GM21526 (cell line): Measurements from ENCODE around the gene FAN1.

Experiments
- ATAC-seq: cut with Tn5 transposase; IDR thresholded peaks from one replicate; pipeline ENCODE4 v1.9.1; 2021; ENCODE audit warnings: moderate library complexity; ENCODE audit not compliant: unreplicated experiment, low FRiP score

FAN1 gene

DNA sequence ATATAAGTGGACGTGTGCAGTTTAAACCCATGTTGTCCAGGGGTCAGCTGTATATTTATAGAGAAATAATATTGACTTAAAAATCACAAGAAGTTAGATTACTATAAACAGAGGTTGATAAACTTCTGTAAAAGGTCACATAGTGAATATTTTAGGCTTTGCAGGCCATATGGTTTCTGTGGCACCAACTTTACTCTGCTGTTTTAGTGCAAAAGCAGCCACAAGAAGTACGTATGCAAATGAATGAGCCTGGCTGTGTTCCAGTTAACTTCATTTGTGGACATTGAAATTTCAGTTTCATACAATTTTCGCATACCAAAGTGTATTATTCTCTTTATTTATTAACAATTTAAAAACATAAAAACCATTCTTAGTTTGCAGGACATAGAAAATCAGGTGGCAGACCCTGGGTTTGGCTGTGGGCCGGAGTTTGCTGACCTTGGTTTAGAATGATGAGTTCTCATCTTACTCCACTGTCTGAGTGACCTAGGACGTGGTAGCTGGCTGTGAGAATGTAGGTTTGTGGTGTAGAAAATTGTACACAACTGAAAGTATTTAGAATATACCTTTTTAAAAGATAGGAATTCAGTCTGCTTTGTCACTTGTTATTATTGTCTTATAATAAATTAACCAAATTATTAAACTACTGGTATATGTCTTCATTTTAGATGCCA, 16.3 kb downstream of the FAN1 start:
- no peak for ATAC-seq

DNA sequence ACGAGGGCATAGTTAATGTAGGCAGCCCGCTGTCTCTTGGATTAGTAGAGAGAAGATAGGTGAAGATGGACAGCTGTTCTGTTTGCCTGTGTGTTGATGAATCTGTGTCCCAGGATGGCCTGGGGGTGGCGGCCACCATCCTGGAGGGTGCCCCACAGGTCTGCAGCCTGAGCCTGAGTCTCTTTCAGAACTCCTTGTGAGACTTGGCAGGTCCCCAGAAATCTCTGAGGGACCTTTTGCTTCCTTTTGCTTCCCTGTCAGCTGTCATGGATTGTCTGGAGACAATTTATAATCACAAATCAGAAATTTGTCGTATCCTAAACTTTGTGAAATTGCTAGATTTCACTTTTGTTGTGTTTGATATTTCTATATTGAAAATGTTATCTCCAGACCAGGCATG, 17.4 kb downstream of the FAN1 start:
- ATAC-seq, result no peak

DNA sequence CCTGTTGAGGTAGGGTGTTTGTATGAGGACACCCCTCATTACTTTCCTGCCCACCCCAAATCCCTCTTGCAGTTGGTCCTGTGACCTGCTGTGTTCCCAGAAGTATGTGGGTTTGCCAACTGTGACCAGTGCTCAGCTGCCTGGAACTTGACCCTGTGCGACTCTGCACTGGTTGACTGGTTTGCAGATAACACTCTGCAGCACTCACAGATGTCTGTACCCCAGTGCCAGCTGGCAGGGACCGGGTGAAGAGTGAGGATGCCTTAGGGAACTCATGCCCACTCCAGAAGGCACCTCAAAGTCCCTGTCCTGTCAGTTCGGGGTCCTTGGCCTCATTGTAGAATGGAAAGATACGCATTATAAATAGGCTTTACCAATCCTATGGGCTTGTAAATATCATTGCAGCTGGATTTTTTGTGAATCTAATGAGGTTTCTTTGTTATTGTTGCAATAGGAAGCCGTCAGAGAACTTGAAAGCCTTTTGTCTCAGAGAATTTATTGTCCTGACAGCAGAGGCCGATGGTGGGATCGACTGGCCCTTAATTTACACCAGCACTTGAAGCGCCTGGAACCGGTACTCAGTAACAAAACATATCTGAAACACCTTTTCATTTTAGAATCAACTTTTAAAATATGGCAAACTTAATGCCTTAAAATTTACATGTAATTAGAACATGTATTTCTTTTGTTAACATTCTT, 18.2 kb downstream of the FAN1 start:
- ATAC-seq, result no peak

DNA sequence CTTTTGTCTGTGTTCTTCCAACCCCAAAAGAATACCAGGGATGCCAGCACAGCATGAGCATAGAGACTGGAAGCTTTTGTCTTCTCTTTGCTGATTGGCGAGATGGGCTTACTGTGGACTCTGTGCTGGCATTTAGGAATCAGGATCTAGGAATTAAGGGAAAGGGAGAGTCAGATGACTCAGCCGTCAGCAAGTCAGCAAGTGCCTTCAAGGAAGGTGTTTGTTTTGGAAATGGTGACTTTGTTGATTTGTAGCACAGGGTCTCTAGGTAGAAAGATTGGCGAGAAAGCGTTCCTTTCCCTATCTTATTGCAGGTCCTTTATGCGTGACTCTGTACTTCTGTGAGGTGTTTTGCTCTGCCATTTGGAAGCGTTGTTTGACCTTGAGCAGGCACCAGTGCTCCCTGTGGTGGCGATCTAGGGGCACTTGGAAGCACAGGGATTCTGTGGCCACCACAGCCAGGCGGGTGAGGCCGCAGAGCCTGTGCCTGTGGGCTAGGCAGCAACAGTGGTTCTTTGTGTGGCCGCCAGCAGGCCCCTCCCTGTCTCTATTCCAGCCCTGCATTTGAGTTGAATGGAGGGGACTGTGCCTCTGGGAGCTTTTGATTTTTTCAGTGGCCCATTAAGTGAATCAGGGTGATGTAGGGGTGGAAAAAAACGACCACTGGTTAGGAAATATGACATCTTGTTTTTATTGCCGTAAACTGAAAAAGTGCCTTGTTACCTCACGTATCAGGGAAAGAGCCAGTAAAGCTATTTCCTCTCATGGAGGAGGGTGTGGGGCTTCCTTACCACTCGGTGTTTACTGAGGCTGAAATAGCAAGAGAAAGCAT, 19.0 kb downstream of the FAN1 start:
- ATAC-seq, result no peak

DNA sequence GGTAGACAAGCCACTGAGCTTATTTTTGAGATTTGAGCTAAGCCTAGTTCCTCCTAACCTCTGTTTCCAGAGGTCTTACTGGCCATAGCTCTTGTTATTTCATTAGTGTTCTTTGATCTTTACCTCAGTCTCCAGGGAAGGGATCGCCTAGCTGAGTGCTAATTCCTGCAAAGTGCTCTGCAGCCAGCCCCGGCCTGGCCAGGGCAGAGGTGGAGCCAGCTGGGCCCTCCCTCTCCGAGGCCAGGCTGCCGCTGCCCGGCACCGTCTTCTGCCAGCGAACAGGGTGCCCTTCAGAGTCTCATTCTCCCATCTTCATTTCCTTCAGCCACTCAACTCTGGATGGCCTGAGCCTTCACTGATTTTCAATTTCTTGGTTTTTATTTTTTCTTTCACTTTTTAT, 19.7 kb downstream of the FAN1 start:
- no peak for ATAC-seq

DNA sequence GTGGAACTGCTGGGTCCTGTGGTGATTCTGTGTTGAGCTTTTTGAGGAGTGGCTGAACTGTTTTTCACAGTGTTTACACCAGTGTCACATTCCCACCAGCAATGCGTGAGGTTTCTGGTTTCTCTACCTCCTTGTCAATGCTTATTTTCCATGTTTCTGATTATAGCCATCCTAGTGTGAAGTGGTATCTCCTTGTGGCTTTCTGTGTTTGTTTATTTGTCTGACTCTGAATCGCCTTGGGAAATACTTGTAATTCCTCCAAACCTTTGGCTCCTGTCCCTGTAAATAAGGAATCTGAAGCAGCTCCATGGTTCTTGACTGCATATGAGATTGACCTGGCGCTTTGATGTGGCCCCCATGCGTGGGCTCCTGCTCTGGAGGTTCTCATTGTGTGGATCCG, 20.6 kb downstream of the FAN1 start:
- ATAC-seq, result no peak

DNA sequence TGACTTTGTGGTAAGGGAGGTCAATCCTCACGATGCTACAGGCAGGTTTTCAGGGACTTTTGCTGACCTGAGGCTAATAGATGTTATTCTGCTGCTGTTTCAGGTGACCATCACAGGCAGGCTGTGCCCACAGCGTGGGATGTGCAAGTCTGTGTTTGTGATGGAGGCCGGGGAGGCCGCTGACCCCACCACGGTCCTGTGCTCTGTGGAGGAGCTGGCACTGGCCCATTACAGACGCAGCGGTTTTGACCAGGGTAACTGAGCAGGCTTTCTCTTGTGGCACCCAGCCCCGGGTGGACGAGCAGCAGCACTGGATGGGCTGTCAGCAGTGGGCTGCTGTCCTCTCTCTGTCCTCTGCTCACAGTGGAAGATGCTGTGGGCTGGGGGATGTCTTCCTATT, 22.0 kb downstream of the FAN1 start:
- ATAC-seq, result no peak

DNA sequence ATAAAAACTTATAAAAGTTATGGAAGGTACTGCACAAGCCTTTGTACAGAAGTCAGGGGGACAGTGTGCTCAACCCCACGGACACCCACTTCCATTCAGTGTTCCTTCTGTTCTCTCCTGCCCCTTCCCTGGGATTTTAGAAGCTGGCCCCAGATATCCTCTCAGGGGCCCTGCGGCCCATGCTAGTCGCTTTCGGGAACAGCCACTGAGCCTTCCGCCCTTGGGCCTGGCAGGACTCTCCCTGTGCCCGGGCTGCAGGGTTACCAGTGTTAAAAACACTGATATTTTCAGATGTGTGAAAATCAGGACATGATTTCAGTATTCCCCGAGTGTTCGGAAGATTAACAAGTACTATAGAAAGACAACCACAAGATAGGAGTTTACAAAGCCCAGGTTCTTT, 22.4 kb downstream of the FAN1 start:
- ATAC-seq, result no peak

DNA sequence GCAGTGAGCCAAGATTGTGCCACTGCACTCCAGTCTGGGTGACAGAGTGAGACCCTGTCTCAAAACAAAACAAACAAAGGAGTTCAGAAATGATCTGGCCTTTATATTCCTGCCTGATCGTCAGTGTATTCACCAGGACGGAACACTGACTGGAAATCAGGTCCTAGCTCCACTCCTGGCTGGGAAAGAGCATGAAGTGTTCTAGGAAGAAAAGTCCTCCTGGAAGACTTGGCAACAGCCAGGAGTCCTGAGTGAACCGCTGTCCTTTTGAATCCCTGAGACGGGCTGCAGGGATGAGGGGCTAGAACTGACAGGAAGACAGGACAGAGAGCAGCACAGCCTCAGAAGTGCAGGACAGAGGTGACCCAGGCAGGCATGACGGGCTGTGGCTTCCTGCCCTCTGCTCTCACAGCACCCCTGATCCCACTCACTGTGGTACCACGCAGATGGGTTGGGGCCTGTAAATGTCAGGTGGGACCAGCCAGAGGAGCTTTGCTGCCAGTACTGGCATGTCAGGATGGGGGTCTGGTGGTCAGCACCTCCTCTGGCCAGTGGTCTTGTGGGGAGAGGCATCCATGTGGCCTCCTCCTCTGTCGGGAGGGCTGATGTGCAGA, 23.5 kb downstream of the FAN1 start:
- no peak for ATAC-seq

DNA sequence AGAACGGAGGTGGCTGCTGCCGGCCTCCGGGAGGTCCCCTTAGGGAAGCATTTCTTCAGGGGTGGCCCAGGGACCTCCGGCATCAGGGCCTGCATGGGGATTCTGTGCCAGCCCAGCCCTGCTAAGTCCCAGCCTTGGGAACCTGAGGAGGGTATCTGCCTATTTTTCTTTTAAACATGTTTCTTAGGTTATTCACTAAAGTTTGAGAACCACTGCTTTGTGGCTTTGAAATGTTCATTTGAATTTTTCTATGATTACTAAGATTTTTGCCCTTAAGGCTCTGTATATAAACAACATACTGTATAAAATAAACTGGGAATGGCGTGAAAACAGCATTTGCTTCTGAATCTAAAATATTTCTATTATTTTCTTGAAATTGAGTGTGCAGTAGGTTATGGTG, 24.4 kb downstream of the FAN1 start:
- ATAC-seq, result no peak

DNA sequence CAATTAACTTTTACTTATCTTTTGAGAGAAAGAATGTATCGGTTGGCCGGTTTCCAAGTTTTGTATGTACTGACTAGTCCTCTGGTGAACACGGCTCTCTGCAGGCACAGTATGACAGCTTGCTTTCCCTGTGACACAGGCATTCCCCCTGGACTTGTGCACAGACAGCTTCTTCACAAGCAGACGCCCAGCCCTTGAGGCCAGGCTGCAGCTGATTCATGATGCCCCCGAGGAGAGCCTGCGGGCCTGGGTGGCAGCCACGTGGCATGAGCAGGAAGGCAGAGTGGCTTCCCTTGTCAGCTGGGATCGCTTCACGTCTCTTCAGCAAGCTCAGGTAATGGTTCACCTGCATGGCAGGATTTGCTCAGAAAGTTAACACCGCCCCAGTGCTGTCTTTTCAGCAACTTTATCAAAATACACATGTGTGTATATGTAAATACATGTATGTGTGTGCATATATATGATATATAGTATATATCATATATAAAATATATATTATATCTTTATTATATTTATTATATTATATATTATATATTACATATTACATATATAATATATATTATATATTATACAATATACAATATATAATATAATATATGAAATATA, 25.5 kb downstream of the FAN1 start:
- no peak for ATAC-seq

DNA sequence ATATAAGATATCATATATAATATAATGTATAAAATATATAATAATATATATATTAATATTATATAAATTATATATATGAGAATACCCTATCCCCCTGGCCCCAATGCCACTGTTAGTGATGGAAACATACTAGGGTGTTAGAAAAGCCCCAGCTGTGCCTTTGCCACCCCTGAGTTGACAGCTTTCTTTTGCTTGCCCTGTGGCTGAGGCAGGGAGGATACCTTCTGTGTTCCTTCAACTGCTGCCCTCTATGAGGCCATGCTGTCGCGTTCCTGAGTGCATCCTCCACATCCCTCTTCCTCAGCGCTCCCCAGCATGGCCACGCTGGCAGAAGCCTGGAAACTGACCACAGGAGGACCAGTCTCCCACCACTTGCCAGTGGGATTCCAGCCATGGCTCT, 26.3 kb downstream of the FAN1 start:
- ATAC-seq, result no peak

DNA sequence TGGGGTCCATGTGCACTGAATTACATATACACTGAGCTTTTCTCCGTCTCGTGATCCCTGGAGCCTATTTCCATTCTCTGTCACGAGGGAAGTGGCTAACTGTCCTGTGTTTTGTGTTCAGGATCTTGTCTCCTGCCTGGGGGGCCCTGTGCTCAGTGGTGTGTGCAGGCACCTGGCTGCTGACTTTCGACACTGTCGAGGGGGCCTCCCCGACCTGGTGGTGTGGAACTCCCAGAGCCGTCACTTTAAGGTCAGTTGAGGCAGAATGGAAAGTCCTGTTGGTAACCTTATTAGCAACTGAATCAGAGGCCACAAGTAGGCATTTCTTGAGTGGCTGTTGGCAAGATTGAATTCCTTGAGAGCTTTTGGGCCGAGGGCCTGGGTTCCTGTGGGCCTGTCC, 26.7 kb downstream of the FAN1 start:
- ATAC-seq, result no peak

DNA sequence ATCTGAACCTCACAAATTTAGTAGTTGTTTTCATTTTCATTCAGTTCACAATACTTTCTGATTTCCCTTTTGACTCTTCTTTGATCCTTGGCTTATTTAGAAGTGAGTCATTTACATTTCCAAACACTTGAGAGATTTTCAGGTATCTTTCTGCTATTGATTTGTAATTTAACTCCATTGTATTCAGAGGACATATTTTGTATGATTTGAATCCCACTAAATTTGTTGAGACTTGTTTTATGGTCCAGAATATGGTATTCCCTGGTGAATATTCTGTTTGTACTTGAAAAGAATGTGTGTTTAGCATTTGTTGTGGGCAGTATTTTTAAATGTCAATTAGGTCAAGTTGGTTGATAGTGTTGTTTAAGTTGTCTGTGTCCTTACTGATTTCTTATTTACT, 29.6 kb downstream of the FAN1 start:
- no peak for ATAC-seq

DNA sequence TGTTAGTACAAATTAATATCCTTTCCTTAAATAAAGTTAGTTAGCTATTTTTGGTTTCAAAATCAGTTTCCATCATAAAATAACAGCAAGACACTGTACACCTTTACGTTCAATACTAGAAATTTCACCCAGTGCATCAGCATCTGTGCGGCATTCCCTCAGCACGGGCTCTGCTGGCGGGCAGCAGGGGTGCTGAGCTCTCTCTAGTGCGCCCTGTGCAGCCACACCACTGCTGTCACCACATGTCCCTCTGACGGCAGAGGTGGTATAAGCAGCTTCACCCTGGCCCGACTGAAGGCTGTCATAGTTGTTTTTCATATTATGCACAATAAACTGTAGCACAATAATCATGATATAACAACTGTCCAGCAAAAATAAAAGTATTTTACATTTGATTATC, 35.4 kb downstream of the FAN1 start:
- no peak for ATAC-seq

DNA sequence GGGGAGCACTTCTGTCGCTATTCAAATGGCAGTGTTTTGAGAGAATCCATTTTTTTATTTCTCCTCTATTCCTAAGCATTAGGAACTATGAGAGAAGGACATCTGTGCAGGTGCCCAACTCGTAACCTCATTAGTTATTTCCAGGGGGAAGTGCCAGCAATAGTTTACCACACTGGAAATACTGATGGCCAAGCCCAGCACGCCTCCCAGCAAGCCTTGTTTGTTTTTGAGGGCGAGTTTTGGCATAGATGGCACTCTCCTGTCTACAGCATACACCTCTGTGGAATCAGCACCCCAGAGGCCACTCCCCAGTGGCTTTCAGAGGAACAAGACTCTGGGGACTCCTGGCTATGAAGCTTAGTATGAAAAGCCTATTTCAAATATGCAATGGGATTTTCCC, 36.6 kb downstream of the FAN1 start:
- no peak for ATAC-seq

DNA sequence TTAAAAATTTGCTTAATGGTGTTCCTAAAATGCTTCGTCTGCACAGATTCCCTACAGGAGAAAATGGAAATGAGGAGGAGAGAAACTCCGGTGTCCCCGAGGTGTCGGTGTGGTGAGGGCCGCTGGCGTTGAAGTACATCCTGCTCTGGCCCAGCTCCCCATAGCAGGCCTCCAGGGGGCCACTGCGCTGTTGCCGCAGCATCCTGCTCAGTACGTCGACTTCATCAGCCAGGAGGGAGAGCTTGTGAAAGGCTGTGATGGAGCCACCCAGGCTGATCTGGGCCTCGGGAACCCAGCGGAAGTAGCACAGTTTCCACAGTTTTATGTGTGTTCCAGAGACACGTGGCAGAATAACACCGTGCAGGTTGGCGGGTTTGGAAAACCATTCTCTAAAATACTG, 37.8 kb downstream of the FAN1 start:
- no peak for ATAC-seq

DNA sequence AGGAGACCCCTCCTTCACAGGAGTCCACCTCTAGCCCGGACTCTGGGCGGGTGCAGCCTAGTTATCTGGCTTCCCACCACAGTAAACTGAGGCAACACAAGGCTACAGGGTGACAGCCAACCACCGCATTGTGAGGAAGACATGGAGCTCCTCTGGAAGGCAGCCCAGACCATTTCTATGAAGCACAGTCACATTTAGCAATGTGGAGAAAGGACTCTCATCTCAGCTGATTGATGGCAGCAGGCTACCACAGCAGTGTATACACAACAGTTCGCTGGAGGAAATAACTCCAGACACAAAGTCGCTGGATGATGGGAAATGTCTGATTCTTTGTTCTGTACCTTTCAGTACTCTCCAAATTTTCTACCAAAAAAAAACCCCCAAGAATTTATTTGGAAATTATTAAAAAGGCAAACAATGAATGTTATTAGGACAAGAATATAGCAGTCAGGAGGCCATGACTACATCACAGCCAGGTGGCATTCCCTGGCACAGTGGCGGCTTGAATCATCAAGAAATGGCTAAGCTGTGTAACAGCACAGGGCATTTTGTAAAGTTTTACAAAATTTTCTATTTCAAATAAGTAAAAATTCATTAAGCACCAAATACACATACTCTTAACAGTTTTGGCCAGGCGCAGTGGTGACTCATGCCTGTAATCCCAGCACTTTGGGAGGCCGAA, 40.1 kb downstream of the FAN1 start:
- ATAC-seq, result no peak

DNA sequence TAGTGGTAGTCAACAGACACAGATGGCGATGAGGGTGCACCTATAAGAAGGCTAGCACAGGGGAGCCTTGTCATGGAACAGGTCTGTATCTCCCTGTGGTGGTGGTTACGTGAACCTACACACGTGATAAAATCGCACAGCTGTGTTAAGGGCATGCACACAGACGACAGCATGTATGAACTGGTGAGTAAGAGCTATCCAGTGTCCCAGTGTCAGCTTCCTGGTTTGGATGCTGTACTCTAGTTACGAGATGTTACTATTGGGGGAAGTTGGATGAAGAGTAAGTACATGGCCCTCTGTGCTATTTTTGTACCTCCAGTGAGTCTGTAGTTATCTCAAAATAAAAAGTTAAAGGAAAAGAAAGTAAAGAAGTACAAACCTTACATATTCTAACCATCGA, 49.5 kb downstream of the FAN1 start:
- no peak for ATAC-seq

DNA sequence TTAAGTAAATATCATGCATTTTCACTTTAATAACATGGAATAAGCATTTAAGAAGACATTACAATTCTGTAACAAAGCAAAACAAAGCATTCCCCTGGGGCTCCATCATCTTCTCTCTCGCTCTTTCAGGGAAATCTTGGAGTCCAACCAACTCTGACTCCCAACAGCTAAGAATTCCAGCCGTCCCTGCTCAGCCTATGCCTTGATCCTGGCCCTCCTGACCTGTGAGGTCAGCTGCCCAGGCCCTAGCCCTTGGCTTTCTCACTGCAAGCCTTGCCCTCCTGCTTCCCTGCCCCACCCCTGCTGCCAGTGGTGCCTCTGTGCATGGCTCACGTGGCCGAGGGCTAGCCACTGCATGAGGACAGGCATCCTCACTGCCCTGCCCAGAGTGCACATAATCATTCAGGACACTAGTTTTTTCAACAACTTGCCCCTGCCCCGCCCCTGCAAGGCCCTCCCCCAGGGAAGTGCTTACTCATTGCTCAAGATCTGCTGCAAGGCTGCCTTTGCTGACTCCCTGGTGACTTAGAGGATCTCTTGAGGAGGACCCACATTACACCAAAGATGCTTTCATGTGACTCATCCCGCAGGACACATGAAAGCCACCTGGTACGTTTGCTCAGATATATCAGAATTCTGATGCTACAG, 50.1 kb downstream of the FAN1 start:
- no peak for ATAC-seq
